ENCODE data around the gene OSR1. TPM values are rescaled to one million over a fixed set of nuclear protein-coding genes. Genes with fewer than 3 reads are reported as not detected.
A peak's percentile ranks its signal among the peaks of the same experiment; 100 is the strongest.

Gene OSR1
- total RNA-seq, 4 donors from 2014 or later: 1.4 to 15.7 (median 3.4) TPM

DNA sequence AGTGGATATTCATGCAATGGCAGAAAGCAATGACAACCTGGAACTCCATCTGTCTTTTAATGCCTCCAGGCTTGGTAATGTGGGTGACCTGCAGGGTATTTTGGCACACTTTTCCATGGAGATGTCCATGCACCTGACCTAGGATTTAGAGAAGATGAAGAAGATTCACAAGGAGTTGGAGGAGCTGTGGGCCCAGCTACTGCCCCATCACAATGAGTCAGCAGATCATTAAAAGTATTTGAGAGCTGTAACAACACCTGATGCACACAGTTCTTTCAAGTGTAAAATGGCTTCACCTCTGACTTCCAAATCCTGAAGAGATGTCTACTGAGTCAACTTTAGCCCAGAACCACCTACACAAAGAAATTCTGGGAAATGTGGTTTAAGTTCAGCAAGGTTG lies 22.1 kb upstream of the OSR1 start:
- intact Hi-C loops (cut with DNase I; ENCODE audit: low total_unique reads) (no loop called here), in situ Hi-C loops (cut with MboI; ENCODE audit: low pct_ligation_motif_present in 1 of 4, low pct_unique_long_range_greater_than_20kb in 1 of 4, low sequenced_read_pairs in 3 of 4) (no loop called here)
- Histone ChIP-seq H3K4me1 (no peaks in the 10 kb centered on the region), H3K27me3 (no peaks in the 10 kb centered on the region), H3K27ac (no peak overlapping the region), H3K9me3 (no peaks in the 10 kb centered on the region), H3K4me3 (no peak overlapping the region), H3K36me3 (no peaks in the 10 kb centered on the region)
- DNase-seq: no peak
- TF ChIP-seq POLR2AphosphoS5 (IDR thresholded peaks at IDR 0.05) (no peak), POLR2A (IDR thresholded peaks at IDR 0.05) (no peak), EP300 (IDR thresholded peaks at IDR 0.05; ENCODE audit: low read depth) (no peak)
- TF ChIP-seq, protein P1, sequence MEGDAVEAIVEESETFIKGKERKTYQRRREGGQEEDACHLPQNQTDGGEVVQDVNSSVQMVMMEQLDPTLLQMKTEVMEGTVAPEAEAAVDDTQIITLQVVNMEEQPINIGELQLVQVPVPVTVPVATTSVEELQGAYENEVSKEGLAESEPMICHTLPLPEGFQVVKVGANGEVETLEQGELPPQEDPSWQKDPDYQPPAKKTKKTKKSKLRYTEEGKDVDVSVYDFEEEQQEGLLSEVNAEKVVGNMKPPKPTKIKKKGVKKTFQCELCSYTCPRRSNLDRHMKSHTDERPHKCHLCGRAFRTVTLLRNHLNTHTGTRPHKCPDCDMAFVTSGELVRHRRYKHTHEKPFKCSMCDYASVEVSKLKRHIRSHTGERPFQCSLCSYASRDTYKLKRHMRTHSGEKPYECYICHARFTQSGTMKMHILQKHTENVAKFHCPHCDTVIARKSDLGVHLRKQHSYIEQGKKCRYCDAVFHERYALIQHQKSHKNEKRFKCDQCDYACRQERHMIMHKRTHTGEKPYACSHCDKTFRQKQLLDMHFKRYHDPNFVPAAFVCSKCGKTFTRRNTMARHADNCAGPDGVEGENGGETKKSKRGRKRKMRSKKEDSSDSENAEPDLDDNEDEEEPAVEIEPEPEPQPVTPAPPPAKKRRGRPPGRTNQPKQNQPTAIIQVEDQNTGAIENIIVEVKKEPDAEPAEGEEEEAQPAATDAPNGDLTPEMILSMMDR (IDR thresholded peaks at IDR 0.05): no peak

DNA sequence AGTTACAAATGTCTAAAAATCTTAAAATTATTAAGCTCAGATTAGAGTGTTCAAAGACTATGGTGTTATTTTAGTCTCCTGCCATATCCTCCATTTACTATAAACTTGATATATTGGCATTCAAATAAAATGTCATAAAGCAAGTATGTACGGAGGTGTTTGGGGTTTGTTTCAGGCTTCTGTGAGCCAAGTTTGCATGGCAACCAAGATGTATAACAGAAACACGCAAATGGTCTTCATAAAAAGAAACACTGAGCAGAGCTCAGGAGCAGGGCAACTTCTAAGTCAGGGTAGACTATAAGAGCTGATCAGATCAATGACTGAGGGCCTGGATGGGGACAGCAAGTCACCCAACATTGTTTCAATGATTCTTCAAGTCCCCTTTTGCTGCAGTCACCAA lies 20.5 kb upstream of the OSR1 start:
- TF ChIP-seq, protein P1 (IDR thresholded peaks at IDR 0.05): no peak
- TF ChIP-seq POLR2AphosphoS5 (IDR thresholded peaks at IDR 0.05): peak in 2 of 3 donors; percentile 36 to 48
- TF ChIP-seq POLR2A (IDR thresholded peaks at IDR 0.05): no peak
- TF ChIP-seq EP300 (IDR thresholded peaks at IDR 0.05; ENCODE audit: low read depth): peak; percentile 6
- DNase-seq: no peak
- H3K27me3 ChIP-seq: no peaks in the 10 kb centered on the region
- H3K9me3 ChIP-seq: no peaks in the 10 kb centered on the region
- intact Hi-C loops (cut with DNase I; ENCODE audit: low total_unique reads): no loop called here
- in situ Hi-C loops (cut with MboI; ENCODE audit: low pct_ligation_motif_present in 1 of 4, low pct_unique_long_range_greater_than_20kb in 1 of 4, low sequenced_read_pairs in 3 of 4): loop anchor here in 1 of 4 donors (10.0 kb wide), 1 partner anchor 486 kb away; no protein-coding TSS in a partner anchor
- WGBS, 2 donors (ENCODE audit: low coverage in 1 of 2): 29 to 49% methylated on average over 1 to 2 of the region's 2 CpGs
- no peak overlapping the region for H3K4me3 ChIP-seq
- no peaks in the 10 kb centered on the region for H3K36me3 ChIP-seq
- H3K4me1 ChIP-seq: no peaks in the 10 kb centered on the region
- H3K27ac ChIP-seq: no peak overlapping the region

DNA sequence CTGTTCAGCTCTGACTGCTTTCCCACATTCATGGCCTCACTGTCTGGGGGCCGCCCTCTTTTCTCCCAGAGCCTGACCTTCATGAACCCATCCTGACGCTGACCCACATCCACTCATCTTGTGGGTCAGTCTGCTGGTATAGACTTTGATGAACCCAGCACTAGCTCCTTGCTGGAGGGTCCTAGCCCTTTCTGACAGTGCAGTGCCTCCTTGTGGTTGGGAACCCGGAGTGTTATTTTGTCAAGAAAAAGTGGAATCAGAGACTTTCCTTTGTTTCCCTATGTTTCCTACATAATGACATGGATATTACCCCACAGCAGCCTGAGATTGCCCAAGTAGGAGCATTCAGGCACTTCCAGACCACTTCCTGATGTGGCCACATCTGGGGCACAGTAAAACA lies 19.3 kb upstream of the OSR1 start:
- in situ Hi-C loops (cut with MboI; ENCODE audit: low pct_ligation_motif_present in 1 of 4, low pct_unique_long_range_greater_than_20kb in 1 of 4, low sequenced_read_pairs in 3 of 4): loop anchor here in 1 of 4 donors (10.0 kb wide), 1 partner anchor 487 kb away; no protein-coding TSS in a partner anchor
- WGBS, 2 donors (ENCODE audit: low coverage in 1 of 2): 80 to 85% methylated on average over 3 of the region's 3 CpGs

DNA sequence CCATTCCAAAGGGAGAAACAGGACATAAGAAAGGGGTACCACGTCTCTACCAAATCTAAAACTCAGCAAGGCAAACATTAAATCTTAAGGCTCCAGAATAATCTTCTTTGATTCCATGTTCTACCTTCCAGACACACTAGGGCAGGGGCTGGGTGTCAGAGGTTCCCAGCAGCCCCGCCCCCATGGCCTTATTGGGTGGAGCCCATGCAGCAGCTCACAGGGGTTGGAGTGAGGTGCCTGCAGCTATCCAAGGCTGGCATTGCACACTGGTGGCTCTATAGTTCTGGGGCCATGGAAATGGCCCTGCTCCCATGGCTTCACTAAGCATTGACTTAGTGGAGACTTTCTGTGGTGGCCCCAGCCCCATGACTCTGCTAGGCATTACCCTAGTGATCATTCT lies 14.9 kb upstream of the OSR1 start:
- WGBS, 2 donors (ENCODE audit: low coverage in 1 of 2): 84% methylated on average over 2 of the region's 2 CpGs; no CpG with 5 or more reads in 1 of the 2 donors
- no peaks in the 10 kb centered on the region for H3K4me1 ChIP-seq
- TF ChIP-seq POLR2AphosphoS5 (IDR thresholded peaks at IDR 0.05) (no peak), POLR2A (IDR thresholded peaks at IDR 0.05) (no peak), EP300 (IDR thresholded peaks at IDR 0.05; ENCODE audit: low read depth) (no peak)
- TF ChIP-seq, protein P1 (IDR thresholded peaks at IDR 0.05): no peak
- no peak overlapping the region for H3K4me3 ChIP-seq
- intact Hi-C loops (cut with DNase I; ENCODE audit: low total_unique reads): no loop called here
- in situ Hi-C loops (cut with MboI; ENCODE audit: low pct_ligation_motif_present in 1 of 4, low pct_unique_long_range_greater_than_20kb in 1 of 4, low sequenced_read_pairs in 3 of 4): loop anchor here (10.0 to 25.0 kb wide), 4 partner anchors 491 to 986 kb away; no protein-coding TSS in a partner anchor
- no peak for DNase-seq
- no peaks in the 10 kb centered on the region for H3K27me3 ChIP-seq
- H3K36me3 ChIP-seq: no peaks in the 10 kb centered on the region
- H3K9me3 ChIP-seq: no peaks in the 10 kb centered on the region
- H3K27ac ChIP-seq: no peak overlapping the region

More for the DNA sequence above, 19.3 kb upstream of the OSR1 start:
- Histone ChIP-seq H3K27me3 (no peaks in the 10 kb centered on the region), H3K27ac (no peak overlapping the region), H3K9me3 (no peaks in the 10 kb centered on the region), H3K4me3 (no peak overlapping the region), H3K36me3 (no peaks in the 10 kb centered on the region), H3K4me1 (no peaks in the 10 kb centered on the region)
- DNase-seq: no peak
- TF ChIP-seq POLR2AphosphoS5 (IDR thresholded peaks at IDR 0.05) (no peak), EP300 (IDR thresholded peaks at IDR 0.05; ENCODE audit: low read depth) (no peak), POLR2A (IDR thresholded peaks at IDR 0.05) (no peak)
- TF ChIP-seq, protein P1 (IDR thresholded peaks at IDR 0.05): no peak
- intact Hi-C loops (cut with DNase I; ENCODE audit: low total_unique reads): no loop called here

All from transverse colon (tissue), 4 donors.